ENCODE results near the gene ARHGEF11.

GRCh38 chr1:156942176-156942575 lies 103.4 kb downstream of the ARHGEF11 start:
- TF ChIP-seq CTCF (IDR thresholded peaks at IDR 0.05) (no peak), POLR2A (IDR thresholded peaks at IDR 0.05) (no peak)
